GM12878 (cell line): ENCODE results near the gene DPM2. TPM values are rescaled to one million over a fixed set of nuclear protein-coding genes. Genes with fewer than 3 reads are reported as not detected.

Experiments
- E4F1 ChIP-seq: fragments of 450-650 bp; IDR thresholded peaks from 2 replicates; pipeline ENCODE4 v1.6.1; 2018; ENCODE audit warnings: borderline replicate concordance, mild to moderate bottlenecking; ENCODE audit not compliant: partially characterized antibody
- IKZF1 ChIP-seq: fragments of 450-650 bp; conservative IDR thresholded peaks from 2 replicates; pipeline ENCODE4 v1.6.1; 2017; ENCODE audit warnings: antibody characterized with exemption, mild to moderate bottlenecking
- IRF4 ChIP-seq: IDR thresholded peaks from 2 replicates; pipeline ENCODE4 v1.6.1; 2011; ENCODE audit warnings: low read depth, low read length
- MEF2B ChIP-seq: fragments of 450-650 bp; IDR thresholded peaks from 2 replicates; pipeline ENCODE4 v1.6.1; 2018; ENCODE audit warnings: mild to moderate bottlenecking, moderate library complexity; ENCODE audit not compliant: partially characterized antibody, poor library complexity, severe bottlenecking
- NRF1 ChIP-seq: conservative IDR thresholded peaks from 2 replicates; pipeline ENCODE4 v1.6.1; 2011; ENCODE audit warnings: mild to moderate bottlenecking, low read depth, low read length, improper control_type of control experiment
- POLR2A ChIP-seq: IDR thresholded peaks from 2 replicates; pipeline ENCODE4 v1.6.1; 2011; ENCODE audit warnings: low read depth, mild to moderate bottlenecking, low read length
- POU2F2 ChIP-seq: IDR thresholded peaks from 3 replicates; pipeline ENCODE4 v1.6.1; 2011; ENCODE audit warnings: low read depth, mild to moderate bottlenecking, low read length, borderline replicate concordance
- SPI1 ChIP-seq: IDR thresholded peaks from 2 replicates; pipeline ENCODE4 v1.6.1; 2011; ENCODE audit warnings: low read depth, mild to moderate bottlenecking, low read length, moderate library complexity, borderline replicate concordance; ENCODE audit not compliant: insufficient read depth
- SUPT20H ChIP-seq: IDR thresholded peaks from 2 replicates; pipeline ENCODE4 v1.6.1; 2011; ENCODE audit warnings: low read depth, mild to moderate bottlenecking, low read length, moderate library complexity, borderline replicate concordance; ENCODE audit not compliant: control insufficient read depth
- TAF1 ChIP-seq: IDR thresholded peaks from 2 replicates; pipeline ENCODE4 v1.6.1; 2011; ENCODE audit warnings: mild to moderate bottlenecking, low read depth, low read length, borderline replicate concordance
- ZBED1 ChIP-seq: IDR thresholded peaks from 2 replicates; pipeline ENCODE4 v1.6.1; 2016; ENCODE audit warnings: borderline replicate concordance
- ZNF384 ChIP-seq: IDR thresholded peaks from 2 replicates; pipeline ENCODE4 v1.6.1; 2012; ENCODE audit warnings: low read depth, mild to moderate bottlenecking, low read length, improper control_type of control experiment, borderline replicate concordance
- polyA plus RNA-seq, 11 experiments: library from polyadenylated mRNA; depleted of rRNA in 4 of 11; unstranded in 6 of 11; stranded (reverse) in 5 of 11; fragments of >200 nt; fragmentation: Nextera tagmentation in 4 of 11; fragmentation: Illumina TruSeq in 1 of 11; extraction: Ambion mirVana in 4 of 11; extraction: Trizol in 1 of 11; gene quantifications; 1 replicate in 1 of 11; 2 replicates in 10 of 11; pipeline versions ENCODE4 v1.2.1 to v1.2.3, GENCODE V29; 2011 to 2016; ENCODE audit warnings: inconsistent platforms in 2 of 11, missing spikeins in 2 of 11, low read depth in 1 of 11
- total RNA-seq, 4 experiments: library from RNA; depleted of rRNA in 3 of 4; stranded (reverse); fragments of >200 nt in 3 of 4; fragmentation: Illumina TruSeq in 1 of 4; extraction: Trizol in 1 of 4; gene quantifications; 2 replicates each; pipeline versions ENCODE4 v1.2.1 to v1.2.3, GENCODE V29; 2013 to 2021
- TF ChIP-seq, protein P1 (sequence below): fragments of 450-650 bp; formaldehyde crosslinking; IDR thresholded peaks from 2 replicates; pipeline ENCODE4 v1.4.0; 2020; ENCODE audit warnings: mild to moderate bottlenecking, moderate library complexity
- TF ChIP-seq, protein P2 (sequence below): IDR thresholded peaks from 2 replicates; pipeline ENCODE4 v1.6.1; 2012; ENCODE audit warnings: mild to moderate bottlenecking, low read depth, low read length
- TF ChIP-seq, protein P3 (sequence below): IDR thresholded peaks from 2 replicates; pipeline ENCODE4 v1.6.1; 2011; ENCODE audit warnings: low read depth, low read length, improper control_type of control experiment, borderline replicate concordance
- TF ChIP-seq, protein P4 (sequence below): fragments of 450-650 bp; IDR thresholded peaks from 2 replicates; pipeline ENCODE4 v1.6.1; 2017; ENCODE audit warnings: low read depth, mild to moderate bottlenecking, moderate library complexity

DPM2 gene
- total and polyA plus RNA-seq, 10 of the 15 experiments (the other 5 are each of a cell fraction or from before 2014, with no cell fraction given), result 22.7 to 77.9 (median 44.7) TPM

DNA sequence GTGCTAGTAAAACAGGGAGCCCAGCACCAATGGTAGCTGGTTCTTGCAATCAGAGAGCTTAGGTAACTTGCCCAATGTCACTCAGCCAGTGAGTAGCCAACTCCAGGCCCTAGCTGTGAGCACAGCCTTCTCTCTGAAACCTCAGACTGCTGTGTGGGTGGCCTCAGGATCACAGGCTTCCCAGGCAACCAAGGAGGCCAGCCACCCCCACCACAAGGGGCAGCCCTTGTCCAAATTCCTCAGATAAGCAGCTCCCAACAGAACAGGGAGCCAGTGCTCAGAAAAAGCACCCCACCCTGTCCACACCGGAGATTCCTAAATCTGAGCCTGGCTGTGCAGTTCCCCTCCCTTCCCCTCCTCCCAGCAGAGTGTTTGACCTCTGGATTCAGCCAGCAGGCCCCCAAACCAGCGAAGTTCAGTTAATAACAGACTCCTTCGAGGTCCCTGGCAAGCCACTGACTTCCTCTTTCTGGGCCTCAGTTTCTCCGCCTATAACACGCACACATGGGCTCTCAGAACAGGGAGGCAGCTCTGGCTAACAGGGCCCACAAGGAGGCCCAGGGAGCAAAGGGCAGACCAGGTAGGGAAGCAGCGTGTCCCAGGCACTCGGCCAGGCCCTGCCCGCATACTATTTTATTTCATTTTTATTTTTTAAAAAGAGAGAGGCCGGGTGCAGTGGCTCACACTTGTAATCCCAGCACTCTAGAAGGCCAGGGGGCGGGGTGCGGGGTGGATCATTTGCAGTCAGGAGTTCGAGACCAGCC, 40.4 kb upstream of the DPM2 start (continued):
- TF ChIP-seq E4F1 (no peak), ZNF384 (no peak), SUPT20H (no peak), MEF2B (no peak), IKZF1 (peak; percentile 14; the same call in 1 of the 2 replicates), ZBED1 (no peak), NRF1 (no peak), SPI1 (peak; percentile 79), POU2F2 (no peak), TAF1 (no peak), IRF4 (no peak), POLR2A (no peak; the same call in 1 of the 2 replicates)
- TF ChIP-seq, protein P1, sequence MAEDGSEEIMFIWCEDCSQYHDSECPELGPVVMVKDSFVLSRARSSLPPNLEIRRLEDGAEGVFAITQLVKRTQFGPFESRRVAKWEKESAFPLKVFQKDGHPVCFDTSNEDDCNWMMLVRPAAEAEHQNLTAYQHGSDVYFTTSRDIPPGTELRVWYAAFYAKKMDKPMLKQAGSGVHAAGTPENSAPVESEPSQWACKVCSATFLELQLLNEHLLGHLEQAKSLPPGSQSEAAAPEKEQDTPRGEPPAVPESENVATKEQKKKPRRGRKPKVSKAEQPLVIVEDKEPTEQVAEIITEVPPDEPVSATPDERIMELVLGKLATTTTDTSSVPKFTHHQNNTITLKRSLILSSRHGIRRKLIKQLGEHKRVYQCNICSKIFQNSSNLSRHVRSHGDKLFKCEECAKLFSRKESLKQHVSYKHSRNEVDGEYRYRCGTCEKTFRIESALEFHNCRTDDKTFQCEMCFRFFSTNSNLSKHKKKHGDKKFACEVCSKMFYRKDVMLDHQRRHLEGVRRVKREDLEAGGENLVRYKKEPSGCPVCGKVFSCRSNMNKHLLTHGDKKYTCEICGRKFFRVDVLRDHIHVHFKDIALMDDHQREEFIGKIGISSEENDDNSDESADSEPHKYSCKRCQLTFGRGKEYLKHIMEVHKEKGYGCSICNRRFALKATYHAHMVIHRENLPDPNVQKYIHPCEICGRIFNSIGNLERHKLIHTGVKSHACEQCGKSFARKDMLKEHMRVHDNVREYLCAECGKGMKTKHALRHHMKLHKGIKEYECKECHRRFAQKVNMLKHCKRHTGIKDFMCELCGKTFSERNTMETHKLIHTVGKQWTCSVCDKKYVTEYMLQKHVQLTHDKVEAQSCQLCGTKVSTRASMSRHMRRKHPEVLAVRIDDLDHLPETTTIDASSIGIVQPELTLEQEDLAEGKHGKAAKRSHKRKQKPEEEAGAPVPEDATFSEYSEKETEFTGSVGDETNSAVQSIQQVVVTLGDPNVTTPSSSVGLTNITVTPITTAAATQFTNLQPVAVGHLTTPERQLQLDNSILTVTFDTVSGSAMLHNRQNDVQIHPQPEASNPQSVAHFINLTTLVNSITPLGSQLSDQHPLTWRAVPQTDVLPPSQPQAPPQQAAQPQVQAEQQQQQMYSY (CRISPR knock-in tag), result no peak
- TF ChIP-seq, protein P2, sequence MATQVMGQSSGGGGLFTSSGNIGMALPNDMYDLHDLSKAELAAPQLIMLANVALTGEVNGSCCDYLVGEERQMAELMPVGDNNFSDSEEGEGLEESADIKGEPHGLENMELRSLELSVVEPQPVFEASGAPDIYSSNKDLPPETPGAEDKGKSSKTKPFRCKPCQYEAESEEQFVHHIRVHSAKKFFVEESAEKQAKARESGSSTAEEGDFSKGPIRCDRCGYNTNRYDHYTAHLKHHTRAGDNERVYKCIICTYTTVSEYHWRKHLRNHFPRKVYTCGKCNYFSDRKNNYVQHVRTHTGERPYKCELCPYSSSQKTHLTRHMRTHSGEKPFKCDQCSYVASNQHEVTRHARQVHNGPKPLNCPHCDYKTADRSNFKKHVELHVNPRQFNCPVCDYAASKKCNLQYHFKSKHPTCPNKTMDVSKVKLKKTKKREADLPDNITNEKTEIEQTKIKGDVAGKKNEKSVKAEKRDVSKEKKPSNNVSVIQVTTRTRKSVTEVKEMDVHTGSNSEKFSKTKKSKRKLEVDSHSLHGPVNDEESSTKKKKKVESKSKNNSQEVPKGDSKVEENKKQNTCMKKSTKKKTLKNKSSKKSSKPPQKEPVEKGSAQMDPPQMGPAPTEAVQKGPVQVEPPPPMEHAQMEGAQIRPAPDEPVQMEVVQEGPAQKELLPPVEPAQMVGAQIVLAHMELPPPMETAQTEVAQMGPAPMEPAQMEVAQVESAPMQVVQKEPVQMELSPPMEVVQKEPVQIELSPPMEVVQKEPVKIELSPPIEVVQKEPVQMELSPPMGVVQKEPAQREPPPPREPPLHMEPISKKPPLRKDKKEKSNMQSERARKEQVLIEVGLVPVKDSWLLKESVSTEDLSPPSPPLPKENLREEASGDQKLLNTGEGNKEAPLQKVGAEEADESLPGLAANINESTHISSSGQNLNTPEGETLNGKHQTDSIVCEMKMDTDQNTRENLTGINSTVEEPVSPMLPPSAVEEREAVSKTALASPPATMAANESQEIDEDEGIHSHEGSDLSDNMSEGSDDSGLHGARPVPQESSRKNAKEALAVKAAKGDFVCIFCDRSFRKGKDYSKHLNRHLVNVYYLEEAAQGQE, result no peak
- TF ChIP-seq, protein P3, sequence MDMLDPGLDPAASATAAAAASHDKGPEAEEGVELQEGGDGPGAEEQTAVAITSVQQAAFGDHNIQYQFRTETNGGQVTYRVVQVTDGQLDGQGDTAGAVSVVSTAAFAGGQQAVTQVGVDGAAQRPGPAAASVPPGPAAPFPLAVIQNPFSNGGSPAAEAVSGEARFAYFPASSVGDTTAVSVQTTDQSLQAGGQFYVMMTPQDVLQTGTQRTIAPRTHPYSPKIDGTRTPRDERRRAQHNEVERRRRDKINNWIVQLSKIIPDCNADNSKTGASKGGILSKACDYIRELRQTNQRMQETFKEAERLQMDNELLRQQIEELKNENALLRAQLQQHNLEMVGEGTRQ, result no peak
- TF ChIP-seq, protein P4, sequence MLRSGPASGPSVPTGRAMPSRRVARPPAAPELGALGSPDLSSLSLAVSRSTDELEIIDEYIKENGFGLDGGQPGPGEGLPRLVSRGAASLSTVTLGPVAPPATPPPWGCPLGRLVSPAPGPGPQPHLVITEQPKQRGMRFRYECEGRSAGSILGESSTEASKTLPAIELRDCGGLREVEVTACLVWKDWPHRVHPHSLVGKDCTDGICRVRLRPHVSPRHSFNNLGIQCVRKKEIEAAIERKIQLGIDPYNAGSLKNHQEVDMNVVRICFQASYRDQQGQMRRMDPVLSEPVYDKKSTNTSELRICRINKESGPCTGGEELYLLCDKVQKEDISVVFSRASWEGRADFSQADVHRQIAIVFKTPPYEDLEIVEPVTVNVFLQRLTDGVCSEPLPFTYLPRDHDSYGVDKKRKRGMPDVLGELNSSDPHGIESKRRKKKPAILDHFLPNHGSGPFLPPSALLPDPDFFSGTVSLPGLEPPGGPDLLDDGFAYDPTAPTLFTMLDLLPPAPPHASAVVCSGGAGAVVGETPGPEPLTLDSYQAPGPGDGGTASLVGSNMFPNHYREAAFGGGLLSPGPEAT, result 0 out of 2 replicates have a peak, but pooled peaks have one; percentile 12
